Measurements from ENCODE around the gene AP2A2.
"Not testable (repeated sequence)": the region's sequence is repeated elsewhere in the genome, so short reads cannot be mapped to it uniquely, and the experiment has no call there.

The AP2A2 gene

DNA sequence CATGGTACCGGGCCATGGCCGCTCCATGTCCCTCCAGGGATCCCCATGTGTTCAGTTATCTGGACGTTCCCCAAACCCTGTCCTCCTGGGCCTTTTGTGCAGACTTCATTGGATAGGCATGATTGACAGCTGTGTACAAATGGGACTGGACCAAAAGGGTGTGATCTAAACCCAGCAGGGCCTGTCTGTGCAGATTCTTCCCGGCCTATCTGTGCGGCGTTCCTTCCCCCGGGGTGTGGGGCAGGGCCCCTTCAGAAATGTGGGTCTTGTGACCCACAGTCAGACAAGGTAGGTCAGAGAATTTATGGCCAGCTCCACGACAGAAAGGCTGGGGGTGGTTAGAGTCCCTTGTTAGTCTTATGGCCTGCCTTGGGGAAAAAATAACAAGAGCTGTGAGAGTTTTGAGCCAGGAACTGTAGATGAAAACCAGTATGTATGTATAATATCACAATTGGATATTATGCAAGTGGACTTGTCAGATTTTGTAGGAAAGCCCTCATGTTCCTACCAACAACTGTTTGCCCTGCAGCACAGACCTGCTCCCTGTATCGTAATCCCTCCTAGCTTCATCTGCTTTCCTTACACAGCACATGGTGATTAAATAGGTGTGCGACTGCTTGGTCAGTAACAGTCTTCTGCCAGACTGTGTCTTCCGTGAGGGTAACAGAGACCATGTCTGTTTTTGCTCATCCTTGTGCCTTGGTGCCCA is 31.7 kb downstream of the AP2A2 start:
- Histone ChIP-seq H3K27ac (ENCODE audit: insufficient read depth in 1 of 2, low read depth in 1 of 2, low read length in 2 of 2, poor library complexity in 1 of 2, severe bottlenecking in 2 of 2) (no peak overlapping the region), H3K4me3 (ENCODE audit: control insufficient read depth in 1 of 7, extremely low read depth in 1 of 7, insufficient read depth in 4 of 7, low read depth in 2 of 7, low read length in 6 of 7) (no peak overlapping the region), H3K9me3 (ENCODE audit: control extremely low read depth in 1 of 5, control insufficient read depth in 4 of 5, insufficient read depth in 2 of 5, low read depth in 1 of 5, low read length in 4 of 5) (no peaks in the 10 kb centered on the region), H3K4me1 (ENCODE audit: control extremely low read depth in 1 of 4, control insufficient read depth in 4 of 4, insufficient read depth in 4 of 4, low read length in 3 of 4) (peaks cover 0 to 18% (median 16%) of the 10 kb centered on the region in 4 experiments), H3K27me3 (replicated peaks in 2 of 5; ENCODE audit: control insufficient read depth in 4 of 5, insufficient read depth in 5 of 5, low read length in 4 of 5) (no peaks in the 10 kb centered on the region), H3K36me3 (ENCODE audit: control insufficient read depth in 4 of 4, insufficient read depth in 4 of 4, low read length in 3 of 4) (peaks cover 3 to 32% (median 21%) of the 10 kb centered on the region in 4 experiments)
- ChIA-PET CTCF (interaction anchor here (1.3 to 1.4 kb wide), 2 partner anchors 10 to 12 kb away, joined by 4 read pairs; no protein-coding TSS in a partner anchor), POLR2A (no interaction called here)
- DNase-seq, result no peak
- 77% methylated on average over 11 of the region's 11 CpGs for WGBS (ENCODE audit: insufficient coverage)

DNA sequence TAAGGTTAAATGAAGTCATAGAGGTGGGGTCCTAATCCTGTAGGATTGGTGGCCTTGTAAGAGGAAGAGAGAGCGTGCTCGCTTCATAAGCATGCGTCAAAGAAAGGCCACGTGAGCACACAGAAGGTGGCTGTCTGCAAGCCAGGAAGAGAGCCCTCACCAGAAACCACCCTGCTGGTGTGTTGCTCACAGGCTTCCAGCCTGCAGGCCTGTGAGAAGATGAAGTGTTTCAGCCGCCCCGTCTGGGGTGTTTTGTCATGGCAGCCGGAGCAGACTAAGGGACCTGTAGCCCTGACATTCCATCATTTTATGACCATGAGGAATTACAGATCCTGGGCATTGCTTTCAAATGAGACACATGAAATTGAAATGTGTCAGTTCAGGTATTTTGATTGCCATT is 32.4 kb downstream of the AP2A2 start:
- no peak overlapping the region for H3K4me3 ChIP-seq (ENCODE audit: control insufficient read depth in 1 of 7, extremely low read depth in 1 of 7, insufficient read depth in 4 of 7, low read depth in 2 of 7, low read length in 6 of 7)
- no peak overlapping the region for H3K27ac ChIP-seq (ENCODE audit: insufficient read depth in 1 of 2, low read depth in 1 of 2, low read length in 2 of 2, poor library complexity in 1 of 2, severe bottlenecking in 2 of 2)
- ChIA-PET POLR2A (no interaction called here), CTCF (no interaction called here)
- H3K36me3 ChIP-seq (ENCODE audit: control insufficient read depth in 4 of 4, insufficient read depth in 4 of 4, low read length in 3 of 4), result peaks cover 3 to 29% (median 22%) of the 10 kb centered on the region in 4 experiments
- H3K27me3 ChIP-seq (replicated peaks in 2 of 5; ENCODE audit: control insufficient read depth in 4 of 5, insufficient read depth in 5 of 5, low read length in 4 of 5), result no peaks in the 10 kb centered on the region
- no peaks in the 10 kb centered on the region for H3K9me3 ChIP-seq (ENCODE audit: control extremely low read depth in 1 of 5, control insufficient read depth in 4 of 5, insufficient read depth in 2 of 5, low read depth in 1 of 5, low read length in 4 of 5)
- no peak for DNase-seq
- WGBS (ENCODE audit: insufficient coverage), result 98% methylated on average over 7 of the region's 7 CpGs
- H3K4me1 ChIP-seq (ENCODE audit: control extremely low read depth in 1 of 4, control insufficient read depth in 4 of 4, insufficient read depth in 4 of 4, low read length in 3 of 4), result peaks cover 0 to 18% (median 15%) of the 10 kb centered on the region in 4 experiments

DNA sequence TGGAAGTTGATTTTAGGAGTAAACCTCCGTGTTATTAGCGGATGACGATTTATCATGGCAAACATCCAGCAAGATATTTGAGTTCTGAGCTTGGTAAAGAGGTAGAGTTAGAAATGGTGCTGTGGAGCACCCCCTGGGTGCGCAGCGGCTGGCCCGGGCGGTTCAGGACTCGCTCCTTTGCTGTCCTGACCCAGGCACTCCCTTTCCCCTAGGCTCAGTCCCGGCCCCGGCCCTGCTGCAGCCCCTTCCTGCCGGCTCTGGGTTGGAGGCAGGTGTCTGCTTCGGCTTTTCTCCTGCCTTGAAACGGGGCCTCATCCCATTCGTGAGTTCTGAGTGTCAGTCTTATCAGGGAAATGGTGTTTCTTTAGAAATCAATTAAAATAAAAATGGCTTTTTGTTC is 33.4 kb downstream of the AP2A2 start:
- Histone ChIP-seq H3K27me3 (replicated peaks in 2 of 5; ENCODE audit: control insufficient read depth in 4 of 5, insufficient read depth in 5 of 5, low read length in 4 of 5) (no peaks in the 10 kb centered on the region), H3K27ac (ENCODE audit: insufficient read depth in 1 of 2, low read depth in 1 of 2, low read length in 2 of 2, poor library complexity in 1 of 2, severe bottlenecking in 2 of 2) (no peak overlapping the region), H3K9me3 (ENCODE audit: control extremely low read depth in 1 of 5, control insufficient read depth in 4 of 5, insufficient read depth in 2 of 5, low read depth in 1 of 5, low read length in 4 of 5) (no peaks in the 10 kb centered on the region), H3K4me1 (ENCODE audit: control extremely low read depth in 1 of 4, control insufficient read depth in 4 of 4, insufficient read depth in 4 of 4, low read length in 3 of 4) (peaks cover 0 to 14% (median 12%) of the 10 kb centered on the region in 4 experiments), H3K36me3 (ENCODE audit: control insufficient read depth in 4 of 4, insufficient read depth in 4 of 4, low read length in 3 of 4) (peaks cover 3 to 32% (median 24%) of the 10 kb centered on the region in 4 experiments), H3K4me3 (ENCODE audit: control insufficient read depth in 1 of 7, extremely low read depth in 1 of 7, insufficient read depth in 4 of 7, low read depth in 2 of 7, low read length in 6 of 7) (no peak overlapping the region)
- CTCF ChIA-PET, result interaction anchor here (1.4 kb wide), 1 partner anchor 14 kb away, joined by 5 read pairs; no protein-coding TSS in a partner anchor
- no peak for DNase-seq
- 94% methylated on average over 11 of the region's 14 CpGs for WGBS (ENCODE audit: insufficient coverage)
- POLR2A ChIA-PET, result no interaction called here

DNA sequence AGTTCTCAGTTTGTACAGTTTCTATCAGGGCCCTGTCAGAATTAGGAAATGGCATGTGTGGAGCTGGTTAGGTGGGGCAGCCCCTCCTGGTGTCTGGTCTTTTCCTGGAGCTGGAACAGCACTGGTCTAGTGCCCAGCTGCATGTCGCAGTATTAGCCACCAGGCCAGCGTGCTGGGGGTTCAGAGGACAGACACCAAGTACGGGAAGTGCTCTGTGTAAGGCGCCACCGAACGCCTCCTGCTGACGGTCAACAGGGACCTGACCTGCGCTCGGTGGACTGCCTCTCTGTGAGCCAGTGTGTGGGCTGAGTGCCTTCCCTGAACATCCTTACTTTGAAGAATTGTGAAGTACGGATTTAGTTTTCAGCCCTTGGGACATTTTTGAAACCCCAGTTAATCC is 33.9 kb downstream of the AP2A2 start:
- Histone ChIP-seq H3K36me3 (ENCODE audit: control insufficient read depth in 4 of 4, insufficient read depth in 4 of 4, low read length in 3 of 4) (peaks cover 3 to 36% (median 26%) of the 10 kb centered on the region in 4 experiments), H3K27ac (ENCODE audit: insufficient read depth in 1 of 2, low read depth in 1 of 2, low read length in 2 of 2, poor library complexity in 1 of 2, severe bottlenecking in 2 of 2) (no peak overlapping the region), H3K4me3 (ENCODE audit: control insufficient read depth in 1 of 7, extremely low read depth in 1 of 7, insufficient read depth in 4 of 7, low read depth in 2 of 7, low read length in 6 of 7) (no peak overlapping the region), H3K4me1 (ENCODE audit: control extremely low read depth in 1 of 4, control insufficient read depth in 4 of 4, insufficient read depth in 4 of 4, low read length in 3 of 4) (peaks cover 0 to 8% (median 7%) of the 10 kb centered on the region in 4 experiments), H3K9me3 (ENCODE audit: control extremely low read depth in 1 of 5, control insufficient read depth in 4 of 5, insufficient read depth in 2 of 5, low read depth in 1 of 5, low read length in 4 of 5) (no peaks in the 10 kb centered on the region), H3K27me3 (replicated peaks in 2 of 5; ENCODE audit: control insufficient read depth in 4 of 5, insufficient read depth in 5 of 5, low read length in 4 of 5) (no peaks in the 10 kb centered on the region)
- WGBS (ENCODE audit: insufficient coverage), result 95% methylated on average over 9 of the region's 10 CpGs
- POLR2A ChIA-PET, result no interaction called here
- CTCF ChIA-PET, result interaction anchor here (1.0 to 1.4 kb wide), 2 partner anchors 15 to 38 kb away, joined by 3 to 5 read pairs; no protein-coding TSS in a partner anchor
- no peak for DNase-seq

DNA sequence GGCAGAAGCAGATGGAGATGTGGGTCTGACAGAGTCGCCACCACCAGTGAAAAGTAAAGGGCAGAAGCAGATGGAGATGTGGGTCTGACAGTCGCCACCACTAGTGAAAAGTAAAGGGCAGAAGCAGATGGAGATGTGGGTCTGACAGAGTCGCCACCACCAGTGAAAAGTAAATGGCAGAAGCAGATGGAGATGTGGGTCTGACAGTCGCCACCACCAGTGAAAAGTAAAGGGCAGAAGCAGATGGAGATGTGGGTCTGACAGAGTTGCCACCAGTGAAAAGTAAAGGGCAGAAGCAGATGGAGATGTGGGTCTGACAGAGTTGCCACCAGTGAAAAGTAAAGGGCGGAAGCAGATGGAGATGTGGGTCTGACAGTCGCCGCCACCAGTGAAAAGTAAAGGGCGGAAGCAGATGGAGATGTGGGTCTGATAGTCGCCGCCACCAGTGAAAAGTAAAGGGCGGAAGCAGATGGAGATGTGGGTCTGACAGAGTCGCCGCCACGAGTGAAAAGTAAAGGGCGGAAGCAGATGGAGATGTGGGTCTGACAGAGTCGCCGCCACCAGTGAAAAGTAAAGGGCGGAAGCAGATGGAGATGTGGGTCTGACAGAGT is 35.7 kb downstream of the AP2A2 start:
- POLR2A ChIA-PET; H3K4me3 ChIP-seq (ENCODE audit: control insufficient read depth in 1 of 7, extremely low read depth in 1 of 7, insufficient read depth in 4 of 7, low read depth in 2 of 7, low read length in 6 of 7); H3K27ac ChIP-seq (ENCODE audit: insufficient read depth in 1 of 2, low read depth in 1 of 2, low read length in 2 of 2, poor library complexity in 1 of 2, severe bottlenecking in 2 of 2); H3K27me3 ChIP-seq (replicated peaks in 2 of 5; ENCODE audit: control insufficient read depth in 4 of 5, insufficient read depth in 5 of 5, low read length in 4 of 5); CTCF ChIA-PET; H3K4me1 ChIP-seq (ENCODE audit: control extremely low read depth in 1 of 4, control insufficient read depth in 4 of 4, insufficient read depth in 4 of 4, low read length in 3 of 4); H3K9me3 ChIP-seq (ENCODE audit: control extremely low read depth in 1 of 5, control insufficient read depth in 4 of 5, insufficient read depth in 2 of 5, low read depth in 1 of 5, low read length in 4 of 5): not testable (repeated sequence)
- peaks cover 3 to 36% (median 26%) of the 10 kb centered on the region in 4 experiments for H3K36me3 ChIP-seq (ENCODE audit: control insufficient read depth in 4 of 4, insufficient read depth in 4 of 4, low read length in 3 of 4)
- DNase-seq, result peak; percentile 44 to 83 (median 70)
- WGBS (ENCODE audit: insufficient coverage), result 71% methylated on average over 16 of the region's 18 CpGs

DNA sequence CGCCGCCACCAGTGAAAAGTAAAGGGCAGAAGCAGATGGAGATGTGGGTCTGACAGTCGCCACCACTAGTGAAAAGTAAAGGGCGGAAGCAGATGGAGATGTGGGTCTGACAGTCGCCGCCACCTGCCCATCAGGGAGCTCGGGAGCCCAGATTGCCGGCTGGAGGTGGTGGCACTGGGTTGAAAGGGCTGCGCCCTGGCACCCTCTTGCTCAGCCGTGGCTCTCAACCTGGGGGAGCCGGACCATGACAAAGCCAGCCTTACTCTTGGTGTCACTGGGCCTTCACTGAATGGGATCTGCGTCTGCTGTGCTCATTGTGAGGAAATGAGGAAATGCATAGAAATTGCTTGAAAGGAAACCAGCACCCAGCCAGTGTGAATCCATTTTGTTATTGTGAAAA is 36.3 kb downstream of the AP2A2 start:
- ChIA-PET POLR2A (interaction anchor here (0.6 kb wide), 1 partner anchor 8 kb away, joined by 4 read pairs; no protein-coding TSS in a partner anchor), CTCF (no interaction called here)
- peak in 2 of 3 donors; percentile 57 to 87 for DNase-seq
- Histone ChIP-seq H3K9me3 (ENCODE audit: control extremely low read depth in 1 of 5, control insufficient read depth in 4 of 5, insufficient read depth in 2 of 5, low read depth in 1 of 5, low read length in 4 of 5) (no peaks in the 10 kb centered on the region), H3K27ac (ENCODE audit: insufficient read depth in 1 of 2, low read depth in 1 of 2, low read length in 2 of 2, poor library complexity in 1 of 2, severe bottlenecking in 2 of 2) (no peak overlapping the region), H3K4me3 (ENCODE audit: control insufficient read depth in 1 of 7, extremely low read depth in 1 of 7, insufficient read depth in 4 of 7, low read depth in 2 of 7, low read length in 6 of 7) (no peak overlapping the region), H3K36me3 (ENCODE audit: control insufficient read depth in 4 of 4, insufficient read depth in 4 of 4, low read length in 3 of 4) (peaks cover 3 to 31% (median 25%) of the 10 kb centered on the region in 4 experiments), H3K4me1 (ENCODE audit: control extremely low read depth in 1 of 4, control insufficient read depth in 4 of 4, insufficient read depth in 4 of 4, low read length in 3 of 4) (no peaks in the 10 kb centered on the region), H3K27me3 (replicated peaks in 2 of 5; ENCODE audit: control insufficient read depth in 4 of 5, insufficient read depth in 5 of 5, low read length in 4 of 5) (no peaks in the 10 kb centered on the region)
- WGBS (ENCODE audit: insufficient coverage), result 86% methylated on average over 12 of the region's 12 CpGs

DNA sequence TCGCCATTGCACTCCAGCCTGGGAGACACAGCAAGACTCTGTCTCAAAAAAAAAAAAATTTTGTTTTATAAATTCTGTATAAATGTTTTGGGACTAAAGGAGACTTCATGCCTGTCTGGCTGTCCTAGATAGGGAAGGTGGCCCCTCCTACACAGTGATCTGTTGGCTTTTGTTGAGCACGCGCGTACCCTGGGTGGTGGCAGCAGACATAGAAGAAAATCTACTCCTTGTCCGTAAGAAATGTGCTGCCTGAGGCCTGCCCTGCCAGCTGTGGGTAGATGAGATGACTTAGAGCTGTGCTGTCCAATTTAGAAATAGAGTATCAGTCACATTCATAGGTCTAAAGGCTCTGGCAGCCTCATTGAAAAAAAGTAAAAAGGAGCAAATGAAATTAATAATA is 37.0 kb downstream of the AP2A2 start:
- DNase-seq, result peak in 2 of 3 donors; percentile 23 to 65
- H3K36me3 ChIP-seq (ENCODE audit: control insufficient read depth in 4 of 4, insufficient read depth in 4 of 4, low read length in 3 of 4), result peaks cover 3 to 29% (median 22%) of the 10 kb centered on the region in 4 experiments
- H3K27ac ChIP-seq (ENCODE audit: insufficient read depth in 1 of 2, low read depth in 1 of 2, low read length in 2 of 2, poor library complexity in 1 of 2, severe bottlenecking in 2 of 2), result no peak overlapping the region
- ChIA-PET POLR2A (interaction anchor here (0.7 kb wide), 2 partner anchors 29 to 33 kb away, joined by 3 to 4 read pairs; no protein-coding TSS in a partner anchor), CTCF (no interaction called here)
- H3K4me1 ChIP-seq (ENCODE audit: control extremely low read depth in 1 of 4, control insufficient read depth in 4 of 4, insufficient read depth in 4 of 4, low read length in 3 of 4), result no peaks in the 10 kb centered on the region
- H3K27me3 ChIP-seq (replicated peaks in 2 of 5; ENCODE audit: control insufficient read depth in 4 of 5, insufficient read depth in 5 of 5, low read length in 4 of 5), result no peaks in the 10 kb centered on the region
- WGBS (ENCODE audit: insufficient coverage), result 80% methylated on average over 1 of the region's 5 CpGs
- no peak overlapping the region for H3K4me3 ChIP-seq (ENCODE audit: control insufficient read depth in 1 of 7, extremely low read depth in 1 of 7, insufficient read depth in 4 of 7, low read depth in 2 of 7, low read length in 6 of 7)
- no peaks in the 10 kb centered on the region for H3K9me3 ChIP-seq (ENCODE audit: control extremely low read depth in 1 of 5, control insufficient read depth in 4 of 5, insufficient read depth in 2 of 5, low read depth in 1 of 5, low read length in 4 of 5)

Measured in common myeloid progenitor, CD34-positive (primary cell).